Stimulated activated CD8-positive, alpha-beta memory T cell treated with anti-CD3 and anti-CD28 coated beads, Interleukin-15, amount 100 ng/mL, for 4 hours (primary cell): ENCODE data around the gene SLC43A1.
"Not testable (repeated sequence)": the region's sequence is repeated elsewhere in the genome, so short reads cannot be mapped to it uniquely, and the experiment has no call there.

Experiments
- DNase-seq, 2 donors: peaks; one replicate each; pipeline ENCODE4 v3.0.0-alpha.2; 2020; ENCODE audit warnings: low read depth in 2 of 2

Gene SLC43A1

GRCh38 chr11:57515332-57516060 is at the start of gene SLC43A1:
SLC43A1 (minus strand) TSS chr11:57515702; CDS start chr11:57514111, 1,591 bp downstream.
- peak in 1 of 2 donors; percentile 14 for DNase-seq

GRCh38 chr11:57562596-57562995 is 47.1 kb upstream of the SLC43A1 start:
- no peak for DNase-seq

GRCh38 chr11:57560146-57560545 is 44.6 kb upstream of the SLC43A1 start:
- no peak for DNase-seq

- DNase-seq: no peak
Measured at GRCh38 chr11:57556041-57556440, 40.5 kb upstream of the SLC43A1 start.

- DNase-seq: no peak
Measured at GRCh38 chr11:57555393-57555792, 39.9 kb upstream of the SLC43A1 start.

- DNase-seq: no peak
Measured at GRCh38 chr11:57552479-57552878, 37.0 kb upstream of the SLC43A1 start.

GRCh38 chr11:57551941-57552340 is 36.4 kb upstream of the SLC43A1 start:
- no peak for DNase-seq

GRCh38 chr11:57549983-57550382 is 34.5 kb upstream of the SLC43A1 start:
- DNase-seq: no peak

GRCh38 chr11:57547854-57548377 is 32.4 kb upstream of the SLC43A1 start:
- no peak for DNase-seq

GRCh38 chr11:57546869-57547475 is 31.5 kb upstream of the SLC43A1 start:
- DNase-seq: no peak

- no peak for DNase-seq
Measured at GRCh38 chr11:57546451-57546850, 30.9 kb upstream of the SLC43A1 start.

- no peak for DNase-seq
Measured at GRCh38 chr11:57545883-57546282, 30.4 kb upstream of the SLC43A1 start.

- DNase-seq: no peak
Measured at GRCh38 chr11:57544566-57544965, 29.1 kb upstream of the SLC43A1 start.

- DNase-seq: no peak
Measured at GRCh38 chr11:57543593-57543992, 28.1 kb upstream of the SLC43A1 start.

GRCh38 chr11:57542582-57542981 is 27.1 kb upstream of the SLC43A1 start:
- no peak for DNase-seq

- DNase-seq: no peak
Measured at GRCh38 chr11:57541169-57541568, 25.7 kb upstream of the SLC43A1 start.

GRCh38 chr11:57539342-57539741 is 23.8 kb upstream of the SLC43A1 start:
- DNase-seq: no peak

- DNase-seq: no peak
Measured at GRCh38 chr11:57536947-57537619, 21.6 kb upstream of the SLC43A1 start, which contains the start of gene SMTNL1. SMTNL1 (plus strand) TSS chr11:57537595; CDS start chr11:57542643, 5,048 bp downstream.

GRCh38 chr11:57534449-57534848 is 18.9 kb upstream of the SLC43A1 start:
- not testable (repeated sequence) for DNase-seq

GRCh38 chr11:57530596-57531507 is 15.3 kb upstream of the SLC43A1 start, which contains the start of gene TIMM10:
TIMM10 (minus strand) TSS chr11:57530754; CDS start chr11:57530189, 565 bp downstream.
- DNase-seq: peak; percentile 84 to 91

GRCh38 chr11:57530215-57530595 is 14.7 kb upstream of the SLC43A1 start:
- no peak for DNase-seq
